ENCODE measurements around the gene BRD1.
A peak's percentile ranks its signal among the peaks of the same experiment; 100 is the strongest.

Gene BRD1

DNA sequence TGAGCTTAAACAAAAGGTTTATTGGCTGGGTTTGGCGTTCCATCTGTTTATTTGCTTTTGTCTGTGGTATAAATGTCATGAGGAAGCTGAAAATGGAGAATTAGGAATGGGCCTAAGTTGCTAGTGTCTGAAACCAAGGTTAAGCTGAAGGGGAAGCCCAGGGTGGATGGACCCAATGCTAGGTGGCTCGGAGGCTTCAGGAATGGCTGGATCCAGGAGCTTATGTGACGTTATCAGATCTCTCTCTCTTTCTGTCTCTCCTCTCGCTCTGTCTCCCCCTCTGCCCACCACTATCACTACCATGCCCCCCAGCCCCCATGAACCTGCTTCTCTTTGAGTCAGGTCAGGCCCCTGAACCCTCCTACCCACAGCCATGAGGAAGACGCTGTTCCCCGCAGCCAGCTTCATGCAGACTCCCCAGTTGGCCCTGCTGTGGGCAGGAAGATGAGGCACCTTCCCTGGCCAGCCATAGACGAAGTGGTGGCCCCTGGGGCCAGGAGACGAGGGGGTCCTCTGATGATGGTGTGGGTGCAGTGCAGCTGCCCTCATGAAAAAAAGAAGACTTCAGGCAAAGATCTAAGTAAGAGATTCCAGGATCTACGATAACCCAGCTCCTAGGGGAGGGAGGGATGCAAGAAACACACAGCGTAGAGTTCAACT lies 101.5 kb downstream of the BRD1 start:
- no peak for DNase-seq

DNA sequence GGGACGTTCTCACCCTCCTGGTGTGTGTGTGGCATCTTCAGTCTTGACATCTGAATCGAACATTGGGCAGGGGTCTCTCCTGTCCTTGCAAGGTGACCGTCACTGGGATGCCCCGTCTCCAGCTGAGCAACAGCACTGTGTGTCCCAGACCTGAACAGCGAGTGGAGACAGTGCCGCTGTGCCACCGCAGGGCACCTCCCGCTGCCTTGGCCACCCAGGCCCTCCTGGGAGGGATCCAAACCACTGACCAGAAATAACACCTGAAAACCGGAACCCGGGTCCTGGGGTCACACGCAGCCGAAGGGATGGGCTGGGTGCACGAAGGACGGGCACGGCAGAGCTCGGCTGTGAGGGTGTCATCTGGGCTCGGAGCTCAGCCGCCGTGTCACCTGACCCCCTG lies 102.2 kb downstream of the BRD1 start:
- DNase-seq, result no peak

DNA sequence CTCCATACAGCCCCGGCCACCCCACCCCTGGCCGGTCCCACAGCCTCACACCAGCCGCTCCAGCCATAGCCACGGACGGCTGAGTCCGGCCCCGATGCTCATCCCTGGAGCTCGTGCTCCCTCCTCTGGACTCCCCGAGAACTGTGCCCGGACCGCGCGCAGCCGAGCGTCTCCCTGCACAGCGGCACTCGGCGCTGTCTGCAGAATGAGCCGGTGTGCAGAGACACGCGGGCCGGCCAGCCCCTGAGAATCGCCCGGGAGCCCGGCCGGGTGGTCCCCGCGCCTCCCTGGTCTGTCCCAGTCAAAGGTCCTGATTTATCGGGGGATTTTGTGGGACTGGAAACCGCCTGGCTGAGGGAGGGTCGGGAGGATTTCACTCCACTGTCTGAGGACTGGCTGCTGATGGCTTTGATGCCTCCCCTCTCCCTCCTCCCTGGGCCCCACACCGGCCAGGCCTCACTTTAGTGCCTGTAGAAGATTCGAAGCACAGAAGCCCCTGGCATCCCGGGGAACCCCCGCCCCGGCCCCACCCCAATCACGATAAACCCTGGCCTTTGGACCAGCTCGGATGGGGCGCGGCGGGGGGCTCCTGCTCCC lies 102.7 kb downstream of the BRD1 start:
- peak; percentile 50 to 62 for DNase-seq

DNA sequence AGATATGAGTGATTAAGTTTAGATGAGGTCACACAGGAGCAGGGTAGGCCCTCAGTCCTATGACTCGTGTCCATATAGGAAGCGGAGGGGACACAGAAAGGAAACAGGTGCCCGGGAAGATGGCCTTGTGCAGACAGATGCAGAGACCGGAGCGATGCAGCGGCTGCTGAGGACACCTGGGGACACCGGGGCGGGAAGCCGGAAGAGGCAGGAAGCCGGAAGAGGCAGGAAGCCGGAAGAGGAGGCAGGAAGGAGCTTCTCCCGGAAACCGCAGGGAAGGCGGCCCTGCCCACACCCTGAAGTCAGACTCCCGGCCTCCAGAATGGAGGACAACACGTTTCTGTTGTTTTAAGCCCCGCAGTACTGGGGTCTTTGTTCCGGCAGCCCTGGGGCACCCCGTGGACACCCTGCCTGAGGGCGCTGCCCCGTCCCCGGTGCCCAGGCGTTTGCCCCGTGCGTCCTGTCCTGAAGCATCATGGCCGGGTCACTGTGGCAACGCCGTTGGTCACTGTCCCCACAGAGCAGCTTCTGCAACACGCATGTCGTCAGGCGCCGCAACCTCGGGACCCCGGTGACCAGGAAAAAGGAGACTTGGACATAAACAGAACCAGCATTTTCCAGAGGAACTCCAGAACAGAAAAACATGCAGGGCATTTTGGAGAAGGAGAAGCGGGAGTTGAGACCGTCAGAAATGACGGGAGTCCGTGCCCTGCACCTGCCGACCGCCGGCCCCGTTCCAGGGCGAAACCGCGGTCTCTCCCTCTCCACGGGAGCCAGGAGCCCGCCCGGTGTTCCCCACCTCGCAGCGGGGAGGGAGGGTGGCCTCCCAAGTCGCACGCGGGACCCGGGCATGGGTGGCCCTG lies 103.4 kb downstream of the BRD1 start:
- no peak for DNase-seq

DNA sequence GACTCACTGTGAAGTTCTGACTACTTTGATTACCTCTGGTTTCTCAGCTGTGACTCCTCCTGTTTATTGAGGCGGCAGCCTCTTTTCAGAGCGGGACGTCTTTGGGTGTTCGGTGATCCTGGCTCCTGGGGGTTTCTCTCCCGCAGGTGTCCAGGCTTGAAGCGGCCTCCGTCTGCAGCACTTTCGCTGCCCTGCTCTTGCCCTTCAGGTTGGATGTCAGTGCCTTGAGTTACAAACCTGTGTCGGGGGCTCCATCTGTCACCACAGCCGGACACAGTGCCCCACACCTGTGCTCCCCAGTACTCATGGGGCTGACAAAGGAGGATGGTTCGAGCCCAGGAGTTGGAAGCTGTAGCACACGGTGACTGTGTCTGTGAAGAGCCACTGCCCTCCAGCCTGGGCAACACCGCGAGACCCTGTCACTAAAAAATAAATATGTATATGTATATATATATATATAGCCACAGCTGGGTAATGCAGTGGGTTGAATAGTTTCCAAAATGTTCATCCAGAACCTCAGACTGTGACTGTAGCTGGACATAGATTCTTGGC lies 104.1 kb downstream of the BRD1 start:
- no peak for DNase-seq

Data from inflammatory macrophage (primary cell).